NOMO-1 treated with DMSO at 0.1 percent for 48 hours (cell line): ENCODE measurements around the gene CYSLTR1.
"Not testable (repeated sequence)": the region's sequence is repeated elsewhere in the genome, so short reads cannot be mapped to it uniquely, and the experiment has no call there.

Experiments
- DNase-seq: peaks from one replicate; lab custom pipeline; 2025; ENCODE audit not compliant: unreplicated experiment; lab: John Stamatoyannopoulos, UW

The CYSLTR1 gene, protein sequence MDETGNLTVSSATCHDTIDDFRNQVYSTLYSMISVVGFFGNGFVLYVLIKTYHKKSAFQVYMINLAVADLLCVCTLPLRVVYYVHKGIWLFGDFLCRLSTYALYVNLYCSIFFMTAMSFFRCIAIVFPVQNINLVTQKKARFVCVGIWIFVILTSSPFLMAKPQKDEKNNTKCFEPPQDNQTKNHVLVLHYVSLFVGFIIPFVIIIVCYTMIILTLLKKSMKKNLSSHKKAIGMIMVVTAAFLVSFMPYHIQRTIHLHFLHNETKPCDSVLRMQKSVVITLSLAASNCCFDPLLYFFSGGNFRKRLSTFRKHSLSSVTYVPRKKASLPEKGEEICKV

DNA sequence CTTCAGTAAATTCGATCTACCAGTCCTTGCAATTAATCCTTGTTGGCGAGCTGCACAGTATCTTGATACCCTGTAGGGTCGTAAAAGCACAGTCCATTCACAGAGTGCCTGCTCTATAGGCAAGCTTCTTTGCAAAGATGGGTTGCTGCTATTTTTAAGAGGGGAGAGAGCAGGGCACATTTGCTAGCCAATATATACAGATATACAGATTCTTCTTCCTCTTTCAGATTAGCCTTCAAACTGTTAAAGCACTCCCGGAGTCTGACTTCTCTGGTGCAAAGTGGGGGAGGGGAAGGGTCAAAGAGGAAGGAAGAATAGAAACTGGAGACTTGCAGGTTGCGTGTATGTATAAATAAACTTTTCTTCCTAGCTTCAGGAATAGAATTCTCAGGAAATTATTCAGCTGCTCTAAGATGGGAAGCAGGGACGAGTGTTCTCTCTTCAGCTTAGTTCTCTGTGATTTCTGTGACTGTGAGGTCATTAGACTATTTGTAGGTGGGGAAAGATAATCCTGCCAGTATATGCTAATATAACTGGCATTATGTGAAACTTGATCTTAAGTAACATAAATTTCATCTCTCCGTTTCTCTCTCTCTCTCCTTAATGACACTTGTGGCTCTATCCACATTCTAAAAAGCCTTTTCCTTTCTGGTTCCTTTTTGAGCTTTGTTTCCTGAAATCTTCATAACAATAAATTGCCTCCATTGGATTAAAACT is at the start of gene CYSLTR1:
Gene CYSLTR1, minus strand, starts transcription at position 242 of the 717 bp plus-strand sequence. CDS start 53,865 bp downstream, outside the sequence.
- peak; percentile 93 for DNase-seq

DNA sequence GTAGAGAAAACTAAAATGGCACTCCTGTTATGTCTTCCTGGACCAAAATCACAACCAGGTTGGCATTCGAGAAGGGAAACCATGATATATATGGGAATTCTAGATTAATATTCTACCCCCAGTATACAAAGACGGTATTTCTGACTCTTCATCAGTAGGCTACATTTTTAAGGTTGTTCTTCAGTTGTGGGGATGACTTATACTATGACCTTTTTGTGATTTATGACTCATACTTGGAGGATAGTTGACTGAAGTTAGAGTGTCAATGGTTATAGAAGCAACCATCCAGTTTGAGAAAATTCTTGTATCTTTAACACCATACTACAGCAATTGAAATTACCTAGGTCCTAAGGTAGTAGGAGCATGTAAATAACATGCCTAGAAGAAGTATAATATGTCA is 49.8 kb upstream of the CYSLTR1 start:
- DNase-seq = no peak

DNA sequence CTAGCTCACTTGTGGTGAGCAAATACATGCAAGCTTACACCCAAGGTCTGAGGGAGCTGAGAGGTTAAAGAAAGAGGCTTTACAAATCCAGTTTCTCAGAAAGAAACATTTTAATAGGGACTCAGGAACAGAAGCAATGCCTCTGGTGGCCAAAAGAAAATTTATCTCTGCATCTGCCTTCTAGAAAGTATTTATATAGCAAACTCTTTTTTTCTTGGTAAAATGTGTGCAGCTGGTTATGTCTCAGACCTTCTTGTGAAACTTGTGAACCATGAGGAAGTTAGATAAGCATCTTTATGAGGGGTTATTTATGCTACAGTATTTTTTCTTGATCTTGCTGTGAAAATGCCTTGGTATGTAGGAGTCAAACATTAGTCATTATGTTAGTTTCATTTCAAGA is 48.5 kb upstream of the CYSLTR1 start:
- peak; percentile 75 for DNase-seq

DNA sequence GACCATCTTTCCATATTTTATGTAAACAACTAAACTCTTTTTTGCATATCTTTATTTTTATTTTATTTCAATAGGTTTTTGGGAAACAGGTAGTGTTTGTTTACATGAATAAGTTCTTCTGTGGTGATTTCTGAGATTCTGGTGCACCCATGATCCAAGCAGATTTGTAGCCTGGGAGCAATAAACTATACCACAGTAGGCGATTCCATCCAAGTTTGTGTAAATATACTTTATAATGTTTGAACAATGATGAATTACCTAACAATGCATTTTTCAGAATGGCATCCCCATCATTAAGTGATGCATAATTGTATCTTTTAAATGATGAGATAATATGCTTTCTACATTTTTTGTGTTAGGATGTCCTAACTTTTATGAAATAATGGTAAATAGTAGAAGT is 39.2 kb upstream of the CYSLTR1 start:
- DNase-seq = no peak

DNA sequence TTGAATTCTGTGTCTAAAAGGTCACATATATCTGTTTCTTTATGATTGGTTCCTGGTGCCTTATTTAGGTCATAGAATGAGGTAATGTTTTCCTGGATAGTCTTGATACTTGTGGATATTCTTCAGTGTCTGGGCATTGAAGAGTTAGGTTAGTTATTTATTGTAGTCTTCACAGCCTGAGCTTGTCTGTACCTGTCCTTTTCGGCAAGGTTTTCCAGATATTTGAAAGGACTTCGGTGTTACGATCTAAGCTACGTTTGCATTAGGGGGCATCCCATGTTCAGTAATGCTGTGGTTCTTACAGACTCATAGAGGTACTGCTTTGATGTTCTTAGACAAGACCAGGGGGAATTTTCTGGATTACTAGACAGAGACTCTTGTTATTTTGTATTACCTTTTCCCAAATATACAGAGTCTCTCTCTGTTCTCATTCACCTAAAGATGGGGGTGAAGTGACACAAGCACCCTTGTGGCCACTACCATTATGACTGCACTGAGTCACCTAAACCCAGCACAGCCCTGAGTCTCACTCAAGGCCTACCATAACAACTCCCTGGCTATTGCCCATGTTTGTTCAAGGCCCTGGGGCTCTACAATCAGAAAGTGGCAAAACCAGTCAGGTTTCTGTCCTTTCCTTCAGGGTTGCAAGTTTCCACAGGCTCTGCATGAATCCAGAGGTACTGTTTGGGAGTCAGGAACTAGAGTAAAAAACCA is 30.1 kb upstream of the CYSLTR1 start:
- DNase-seq = no peak

DNA sequence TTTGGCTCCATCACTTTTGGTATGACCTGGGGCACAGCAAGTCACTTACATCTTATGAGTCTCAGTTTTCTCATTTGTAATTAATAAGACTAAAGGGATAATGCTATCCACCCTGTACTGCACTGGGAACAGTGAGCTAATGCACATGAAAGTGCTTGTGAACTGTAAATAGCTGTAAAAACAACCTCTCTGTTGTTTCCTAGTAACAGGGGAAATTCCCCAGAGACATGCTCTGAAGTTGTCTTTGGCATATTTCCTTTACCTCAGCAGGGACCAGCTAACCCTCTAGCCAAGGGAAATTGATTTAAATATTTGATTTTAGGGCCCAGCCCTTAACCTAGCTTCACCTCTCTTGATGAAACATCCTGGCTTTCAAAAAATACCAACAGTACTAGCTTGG is 6.1 kb upstream of the CYSLTR1 start:
- no peak for DNase-seq

DNA sequence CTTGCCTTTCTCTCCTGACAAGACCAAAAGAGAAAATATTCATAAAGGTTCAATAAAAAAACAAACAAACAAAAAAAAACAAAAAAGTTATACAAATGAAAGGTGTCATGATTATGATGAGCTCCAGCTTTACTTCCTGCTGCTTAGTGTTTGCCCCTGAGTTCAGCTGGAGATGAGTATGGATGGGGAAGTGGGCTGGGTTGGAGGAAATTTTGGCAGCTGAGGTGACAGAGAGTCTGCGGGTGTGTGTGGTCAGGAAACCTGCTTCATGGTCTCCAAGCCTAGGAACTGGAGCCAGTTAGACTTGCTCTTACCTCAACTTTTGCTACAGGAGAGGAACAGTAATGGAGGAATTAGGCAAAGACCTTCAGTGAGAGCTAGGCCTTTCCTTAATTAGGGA is 4.3 kb upstream of the CYSLTR1 start:
- peak; percentile 20 for DNase-seq

DNA sequence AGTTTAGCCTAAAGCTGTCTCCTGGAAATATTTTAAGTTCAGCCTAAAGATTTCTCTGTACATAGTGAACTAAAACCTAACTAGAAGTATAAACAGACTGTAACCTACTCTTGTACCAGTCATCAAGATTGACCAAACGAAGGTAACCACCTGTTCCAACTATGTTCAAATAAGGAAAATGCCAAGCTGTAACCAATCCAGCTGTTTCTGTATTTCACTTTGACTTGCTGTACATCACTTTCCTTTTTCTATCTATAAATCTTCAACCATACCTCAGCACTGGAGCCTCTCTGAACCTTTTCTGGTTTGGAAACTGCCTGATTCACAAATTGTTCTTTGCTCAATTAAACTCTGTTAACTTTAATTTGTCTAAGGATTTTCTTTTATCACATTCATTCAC is 3.1 kb upstream of the CYSLTR1 start:
- DNase-seq = no peak

DNA sequence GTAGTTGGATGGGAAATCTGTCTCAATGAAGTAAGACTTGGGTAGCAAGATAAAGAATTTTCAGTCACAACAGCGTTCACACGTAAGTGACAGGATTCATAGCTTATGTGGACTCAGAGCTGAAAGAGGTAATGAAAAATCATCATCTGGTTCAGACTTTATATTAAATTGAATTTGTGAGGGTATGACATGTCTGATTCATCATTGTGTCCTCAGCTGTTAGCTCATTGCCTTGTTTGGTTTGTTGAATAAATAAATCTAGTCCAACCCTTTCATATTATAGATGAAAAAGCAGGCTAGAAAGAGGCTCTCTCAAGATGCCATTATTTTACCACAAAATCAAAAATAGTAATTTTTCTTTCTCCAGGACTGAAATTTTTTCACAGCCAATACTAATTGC is 2.7 kb upstream of the CYSLTR1 start:
- no peak for DNase-seq

DNA sequence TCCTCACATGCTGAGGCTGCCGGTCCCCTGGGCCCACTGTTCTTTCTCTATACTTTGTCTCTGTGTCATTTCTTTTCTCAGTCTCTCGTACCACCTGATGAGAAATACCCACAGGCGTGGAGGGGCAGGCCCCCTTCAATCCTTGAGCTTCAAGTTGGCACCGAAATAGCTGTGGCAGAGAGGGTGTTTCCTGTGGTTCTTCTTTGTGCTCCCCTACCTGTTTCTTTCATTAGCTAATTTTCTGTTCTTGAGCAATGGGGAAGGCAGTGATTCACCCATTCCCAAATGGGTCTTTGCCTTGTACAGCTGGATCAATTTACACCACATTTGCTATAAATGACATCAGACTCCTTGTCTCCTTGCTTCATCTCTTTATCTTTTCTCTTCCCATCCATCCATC is 2.1 kb upstream of the CYSLTR1 start:
- DNase-seq = no peak

DNA sequence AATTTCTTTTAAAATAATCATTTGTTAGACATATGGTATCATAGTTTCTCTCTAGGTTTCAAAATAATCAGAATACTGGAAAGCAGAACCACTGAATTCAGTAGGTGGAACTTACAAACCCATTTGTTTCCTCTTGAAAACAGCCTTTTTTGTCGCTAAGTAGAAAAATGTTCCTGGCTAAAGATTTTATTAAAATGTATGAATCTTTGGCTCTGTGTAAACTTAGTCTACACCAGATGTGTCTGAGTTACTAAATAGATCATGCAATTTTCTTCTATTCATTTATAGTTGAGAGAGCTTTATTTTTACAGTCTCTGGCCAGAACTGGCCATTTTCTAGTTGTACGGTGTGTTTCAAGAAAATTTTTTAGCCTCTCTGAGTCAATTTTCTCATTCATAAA is 1.0 kb downstream of the CYSLTR1 start:
- peak; percentile 27 for DNase-seq

DNA sequence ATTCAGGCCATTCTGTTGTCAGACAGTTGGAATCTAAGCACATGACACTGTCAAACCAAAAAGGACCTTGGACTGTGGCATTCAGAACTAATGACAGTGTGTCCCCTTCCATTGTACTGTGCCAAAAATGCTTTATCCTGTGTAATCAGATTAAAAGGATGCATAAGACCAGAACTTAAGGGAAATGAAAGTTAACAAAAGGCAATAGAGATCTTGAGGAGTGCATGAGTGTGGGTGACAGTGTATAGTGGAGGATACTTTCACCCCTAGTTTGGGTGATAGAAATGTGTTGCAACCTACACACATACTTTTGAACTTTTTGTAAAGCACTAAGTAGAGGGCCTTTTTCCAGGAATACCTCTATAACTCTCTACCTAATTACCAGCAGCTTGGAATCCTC is 4.5 kb downstream of the CYSLTR1 start:
- DNase-seq = peak; percentile 34

DNA sequence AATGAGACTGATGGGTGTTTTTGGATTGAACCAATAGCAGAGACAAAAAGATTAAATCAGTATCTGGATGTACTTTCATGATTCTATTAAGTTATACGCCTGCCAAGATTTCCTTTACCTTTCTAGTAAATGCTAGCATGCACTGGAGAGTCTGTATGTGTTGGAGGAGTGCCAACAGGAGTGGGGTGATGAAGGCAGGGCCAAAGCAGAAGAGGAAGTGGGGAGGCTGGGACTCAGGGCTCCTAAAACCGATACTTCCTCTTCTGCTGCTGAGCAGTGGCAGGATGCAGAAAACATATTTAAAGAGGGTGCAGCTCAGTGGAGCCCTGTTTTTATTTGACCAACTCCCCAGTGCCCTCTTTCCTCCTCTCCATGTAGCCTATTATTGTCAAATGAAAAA is 5.6 kb downstream of the CYSLTR1 start:
- DNase-seq = peak; percentile 96

DNA sequence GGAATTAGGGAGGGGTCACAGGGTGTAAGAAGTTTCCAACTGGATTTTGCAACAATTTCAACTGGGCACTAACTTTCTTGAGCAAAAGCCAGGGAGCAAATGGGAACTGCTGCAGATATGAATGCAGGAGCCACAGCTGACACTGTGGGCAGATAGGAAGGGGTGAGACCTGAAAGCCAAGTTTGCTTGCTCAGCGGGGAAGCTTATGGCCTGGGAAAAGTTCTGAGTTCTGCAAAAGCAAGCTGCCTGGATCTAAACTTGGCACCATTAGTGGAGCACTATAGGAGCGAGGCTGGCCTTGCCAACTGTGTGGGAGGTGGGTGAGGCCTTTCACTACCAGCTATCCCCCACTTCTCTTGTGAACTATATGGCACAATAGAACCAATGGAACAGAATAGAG is 11.1 kb downstream of the CYSLTR1 start:
- DNase-seq = no peak

DNA sequence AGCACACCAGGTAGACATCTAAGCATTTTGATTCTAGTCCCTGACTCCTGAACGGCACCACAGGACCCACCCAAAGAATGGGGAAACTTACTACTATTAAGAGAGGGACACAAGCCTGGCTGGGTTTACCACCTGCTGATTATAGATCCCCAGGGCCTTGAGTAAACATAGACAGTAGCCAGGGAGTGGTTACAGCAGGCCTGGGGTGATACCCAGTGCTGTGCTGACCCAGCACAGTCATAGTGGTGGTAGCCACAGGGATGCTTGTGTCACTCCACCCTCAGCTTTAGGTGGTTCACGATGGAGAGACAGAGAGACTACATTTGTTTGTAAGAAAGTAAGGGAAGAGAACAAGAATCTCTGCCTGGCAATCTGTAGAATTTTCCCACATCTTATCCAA is 11.7 kb downstream of the CYSLTR1 start:
- DNase-seq = no peak

DNA sequence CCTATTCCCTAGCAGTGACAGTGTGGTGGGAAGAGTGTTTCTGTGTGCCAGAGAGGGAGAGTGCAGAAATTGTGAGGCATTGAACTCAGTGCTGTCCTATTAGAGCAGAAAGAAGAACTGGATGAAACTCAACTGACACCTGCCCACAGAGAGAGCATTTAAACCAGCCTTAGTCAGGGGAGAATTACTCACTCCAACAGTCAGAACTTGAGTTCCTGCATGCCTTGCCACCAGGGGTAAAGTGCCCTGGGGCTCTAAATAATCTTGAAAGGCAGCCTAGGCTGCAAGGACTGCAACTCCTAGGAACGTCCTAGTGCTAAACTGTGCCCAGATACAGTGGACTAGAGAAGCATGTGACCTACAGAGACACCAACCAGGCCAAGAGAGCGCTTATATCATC is 12.8 kb downstream of the CYSLTR1 start:
- DNase-seq = peak; percentile 57

DNA sequence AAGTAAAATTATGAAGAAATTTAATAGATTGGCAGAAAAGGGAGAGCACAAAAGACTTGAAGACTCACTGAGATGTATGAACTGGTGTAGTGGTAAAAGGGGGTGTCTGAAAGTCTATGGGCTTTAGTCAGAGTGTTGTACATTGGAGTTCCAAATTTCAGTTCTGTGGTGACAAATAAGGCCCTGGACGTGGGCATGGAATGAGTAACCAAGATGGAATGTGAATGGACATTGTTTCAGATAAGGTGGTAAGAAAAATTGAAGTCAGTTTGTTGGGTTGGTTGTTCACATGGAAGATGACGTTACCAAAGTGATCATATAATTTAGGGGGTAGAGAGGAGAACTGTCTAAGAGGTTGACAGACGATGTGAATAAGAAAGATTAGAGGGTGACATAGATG is 13.9 kb downstream of the CYSLTR1 start:
- no peak for DNase-seq

DNA sequence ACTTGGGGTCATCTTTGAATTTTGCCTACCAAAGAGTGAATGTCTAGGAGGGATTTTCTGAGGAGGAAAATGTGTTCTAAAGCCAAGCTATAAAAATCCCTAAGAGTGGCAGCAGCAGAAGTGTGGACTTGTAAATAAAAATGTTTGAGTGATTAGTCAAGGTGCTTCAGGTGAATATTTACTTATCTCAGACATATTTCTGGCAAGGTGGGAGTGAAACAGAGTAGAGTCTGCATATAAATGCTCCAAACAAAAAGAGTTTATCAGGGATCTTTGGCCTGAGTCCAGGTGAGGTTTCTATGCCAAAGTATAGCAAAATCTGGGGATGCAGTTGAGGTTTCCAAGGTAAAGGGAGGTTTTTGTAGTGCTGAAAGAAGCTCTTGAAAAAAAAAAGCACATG is 19.7 kb downstream of the CYSLTR1 start:
- DNase-seq = no peak

DNA sequence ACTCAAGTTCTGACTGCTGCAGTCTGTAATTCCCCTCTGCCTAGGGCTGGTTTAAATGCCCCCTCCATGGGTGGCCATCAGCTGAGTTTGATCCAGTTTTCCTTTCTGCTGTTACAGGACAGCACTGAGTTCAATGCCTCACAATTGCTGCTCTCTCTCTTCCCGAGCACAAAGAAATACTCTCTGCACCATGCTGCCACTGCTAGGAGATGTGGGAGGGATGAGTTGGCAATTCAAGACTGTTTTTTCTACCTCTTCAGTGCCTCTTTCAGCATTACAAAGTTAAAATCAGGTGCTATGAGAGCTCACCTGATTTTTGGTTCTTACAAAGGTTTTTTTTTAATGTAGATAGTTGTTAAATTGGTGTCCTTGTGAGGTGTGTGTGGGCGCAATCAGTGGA is 24.3 kb downstream of the CYSLTR1 start:
- no peak for DNase-seq

DNA sequence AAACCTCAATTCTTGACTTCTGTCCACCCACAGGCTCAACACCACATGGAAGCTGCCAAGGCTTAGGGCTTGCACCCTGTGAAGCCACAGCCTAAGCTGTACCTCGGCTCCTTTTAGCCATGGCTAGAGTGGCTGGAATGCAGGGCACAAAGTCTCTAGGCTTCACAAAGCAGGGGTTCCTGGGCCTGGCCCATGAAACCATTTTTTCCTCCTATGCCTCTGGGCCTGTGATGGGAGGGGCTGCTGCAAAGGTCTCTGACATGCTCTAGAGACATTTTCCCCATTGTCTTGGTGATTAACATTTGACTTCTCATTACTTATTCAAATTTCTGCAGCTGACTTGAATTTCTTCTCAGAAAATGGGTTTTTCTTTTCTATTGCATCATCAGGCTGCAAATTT is 26.5 kb downstream of the CYSLTR1 start:
- not testable (repeated sequence) for DNase-seq

DNA sequence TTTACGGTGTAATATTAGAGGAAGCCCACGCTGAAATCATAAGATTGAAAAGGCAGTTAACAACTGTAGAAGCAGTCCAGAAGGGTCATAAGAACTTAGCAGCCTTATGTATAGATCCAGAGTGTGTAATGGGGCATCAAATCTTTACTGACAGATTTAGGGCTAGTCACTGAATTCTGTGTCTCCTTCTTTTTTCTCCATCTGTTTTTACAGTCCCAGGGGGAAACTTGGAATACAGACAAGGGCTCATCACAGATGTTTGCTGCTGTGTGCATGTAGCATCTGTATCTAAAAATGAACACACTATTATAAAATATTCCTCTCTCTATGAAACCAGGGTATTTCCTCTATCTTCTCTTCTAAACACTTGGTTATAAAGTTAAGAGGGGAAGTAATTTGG is 43.9 kb downstream of the CYSLTR1 start:
- no peak for DNase-seq

DNA sequence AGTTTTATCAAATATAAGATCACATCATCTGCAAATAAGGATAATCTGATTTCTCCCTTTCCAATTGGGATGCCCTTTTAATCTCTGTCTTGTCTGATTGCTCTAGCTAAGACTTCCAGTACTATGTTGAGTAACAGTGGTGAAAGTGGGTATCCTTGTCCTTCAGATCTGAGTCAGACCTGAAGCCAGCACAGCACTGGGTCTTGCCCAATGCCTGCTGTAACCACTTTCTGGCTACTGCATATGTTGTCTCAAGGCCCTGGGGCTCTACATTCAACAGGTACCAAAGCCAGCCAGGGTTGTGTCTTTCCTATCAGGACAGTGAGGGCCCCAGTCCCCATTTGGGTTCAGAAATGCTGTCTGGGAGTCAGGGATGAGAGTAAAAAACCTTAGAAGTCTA is 90.3 kb downstream of the CYSLTR1 start:
- DNase-seq = no peak
